GM10248 (cell line): ENCODE results near the gene CAV1.
A peak's percentile ranks its signal among the peaks of the same experiment; 100 is the strongest.

Source experiments
- CTCF ChIA-PET: fragments of 300-600 bp; sonication (Branson Sonifier 250); formaldehyde crosslinking; extraction: SDS; loops from one replicate; lab custom pipeline; 2021; ENCODE audit warnings: antibody characterized with exemption; lab: Yijun Ruan, JAX
- POLR2A ChIA-PET: fragments of 350-650 bp; sonication (Branson Sonifier 250); formaldehyde crosslinking; extraction: SDS; loops from one replicate; lab custom pipeline; 2020; ENCODE audit warnings: antibody characterized with exemption; lab: Yijun Ruan, JAX
- DNase-seq: peaks from one replicate; pipeline ENCODE4 v3.0.0; 2012; ENCODE audit errors: extremely low spot score
- CTCF ChIP-seq: IDR thresholded peaks from 2 replicates; pipeline ENCODE4 v1.5.1; 2012; ENCODE audit warnings: mild to moderate bottlenecking, low read depth; ENCODE audit errors: extremely low read depth, missing control alignments, control extremely low read depth

The CAV1 gene

GRCh38 chr7:116544487-116544886, 19.7 kb downstream of the CAV1 start:
- ChIA-PET CTCF (interaction anchor here (1.4 to 5.6 kb wide), 2 partner anchors 15 to 18 kb away, joined by 4 to 21 read pairs; no protein-coding TSS in a partner anchor), POLR2A (no interaction called here)
- no peak for DNase-seq
- TF ChIP-seq CTCF, result no peak

- no peak for DNase-seq
- ChIA-PET CTCF (interaction anchor here (1.4 to 3.5 kb wide), 2 partner anchors 19 to 42 kb away, joined by 3 to 12 read pairs; no protein-coding TSS in a partner anchor), POLR2A (no interaction called here)
- no peak for TF ChIP-seq CTCF
These were observed 20.7 kb downstream of the CAV1 start for GRCh38 chr7:116545411-116545993.

- POLR2A ChIA-PET, result no interaction called here
- DNase-seq, result no peak
- CTCF ChIA-PET, result interaction anchor here (1.4 to 3.5 kb wide), 3 partner anchors 20 to 45 kb away, joined by 3 to 12 read pairs (median 7); no protein-coding TSS in a partner anchor
- no peak for TF ChIP-seq CTCF
These were observed 21.2 kb downstream of the CAV1 start for GRCh38 chr7:116546054-116546453.

- TF ChIP-seq CTCF, result no peak
- DNase-seq, result no peak
- ChIA-PET CTCF (interaction anchor here (1.0 to 3.5 kb wide), 5 partner anchors 14 to 374 kb away, joined by 3 to 12 read pairs (median 3); no protein-coding TSS in a partner anchor), POLR2A (no interaction called here)
These were observed 22.1 kb downstream of the CAV1 start for GRCh38 chr7:116546916-116547315.

- ChIA-PET CTCF (interaction anchor here (1.0 to 3.5 kb wide), 5 partner anchors 14 to 375 kb away, joined by 3 to 12 read pairs (median 3); no protein-coding TSS in a partner anchor), POLR2A (no interaction called here)
- no peak for TF ChIP-seq CTCF
- no peak for DNase-seq
These were observed 22.5 kb downstream of the CAV1 start for GRCh38 chr7:116547347-116547746.

- POLR2A ChIA-PET, result no interaction called here
- CTCF ChIA-PET, result interaction anchor here (0.7 to 3.5 kb wide), 2 partner anchors 12 to 22 kb away, joined by 3 to 12 read pairs; no protein-coding TSS in a partner anchor
- TF ChIP-seq CTCF, result no peak
- DNase-seq, result peak; percentile 28
These were observed 23.7 kb downstream of the CAV1 start for GRCh38 chr7:116548506-116548905.
